ENCODE data around the gene SFXN1.

The SFXN1 gene

DNA sequence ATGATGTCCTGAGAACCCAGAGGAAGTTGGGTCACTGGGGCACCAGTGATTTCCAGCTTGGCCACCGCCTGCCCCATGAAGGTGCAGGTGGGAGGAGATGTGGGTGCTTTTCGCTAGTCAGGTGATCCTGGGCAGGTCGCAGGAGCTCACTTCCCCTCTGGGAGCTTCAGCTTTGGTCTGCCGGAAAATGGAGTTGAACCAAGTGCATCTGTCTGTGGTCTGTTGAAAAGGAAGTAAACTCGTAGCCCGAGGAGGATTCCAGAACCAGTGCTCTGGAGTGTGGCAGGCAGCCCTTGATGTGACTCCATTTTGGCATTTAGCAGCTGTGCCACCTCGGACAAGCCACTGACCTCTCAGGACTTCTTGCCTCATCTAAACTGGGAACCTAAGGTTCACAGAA is 97.7 kb downstream of the SFXN1 start:
- DNase-seq (ENCODE audit: low spot score) = no peak

DNA sequence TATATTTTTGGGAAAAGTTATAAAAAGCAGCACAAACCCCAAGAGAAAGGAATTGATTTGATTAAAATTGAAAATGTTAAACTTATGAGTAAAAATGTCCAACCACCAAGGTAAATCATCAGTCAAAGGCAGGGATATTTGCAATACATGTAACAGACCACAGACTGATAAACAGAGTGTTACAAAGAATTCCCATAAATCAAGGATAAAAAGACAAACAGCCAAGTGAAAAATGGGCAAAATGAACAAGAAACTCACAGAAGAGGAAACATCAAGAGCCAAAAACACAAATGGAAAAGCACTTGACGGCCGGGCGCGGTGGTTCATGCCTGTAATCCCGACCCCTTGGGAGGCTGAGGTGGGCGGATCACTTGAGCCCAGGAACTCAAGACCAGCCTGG is 98.2 kb downstream of the SFXN1 start:
- no peak for DNase-seq (ENCODE audit: low spot score)

Data from RKO (cell line).